ENCODE data around the gene CPPED1. TPM values are rescaled to one million over a fixed set of nuclear protein-coding genes. Genes with fewer than 3 reads are reported as not detected.

CPPED1 gene
- 3.4 TPM in 2 replicates for total RNA-seq

DNA sequence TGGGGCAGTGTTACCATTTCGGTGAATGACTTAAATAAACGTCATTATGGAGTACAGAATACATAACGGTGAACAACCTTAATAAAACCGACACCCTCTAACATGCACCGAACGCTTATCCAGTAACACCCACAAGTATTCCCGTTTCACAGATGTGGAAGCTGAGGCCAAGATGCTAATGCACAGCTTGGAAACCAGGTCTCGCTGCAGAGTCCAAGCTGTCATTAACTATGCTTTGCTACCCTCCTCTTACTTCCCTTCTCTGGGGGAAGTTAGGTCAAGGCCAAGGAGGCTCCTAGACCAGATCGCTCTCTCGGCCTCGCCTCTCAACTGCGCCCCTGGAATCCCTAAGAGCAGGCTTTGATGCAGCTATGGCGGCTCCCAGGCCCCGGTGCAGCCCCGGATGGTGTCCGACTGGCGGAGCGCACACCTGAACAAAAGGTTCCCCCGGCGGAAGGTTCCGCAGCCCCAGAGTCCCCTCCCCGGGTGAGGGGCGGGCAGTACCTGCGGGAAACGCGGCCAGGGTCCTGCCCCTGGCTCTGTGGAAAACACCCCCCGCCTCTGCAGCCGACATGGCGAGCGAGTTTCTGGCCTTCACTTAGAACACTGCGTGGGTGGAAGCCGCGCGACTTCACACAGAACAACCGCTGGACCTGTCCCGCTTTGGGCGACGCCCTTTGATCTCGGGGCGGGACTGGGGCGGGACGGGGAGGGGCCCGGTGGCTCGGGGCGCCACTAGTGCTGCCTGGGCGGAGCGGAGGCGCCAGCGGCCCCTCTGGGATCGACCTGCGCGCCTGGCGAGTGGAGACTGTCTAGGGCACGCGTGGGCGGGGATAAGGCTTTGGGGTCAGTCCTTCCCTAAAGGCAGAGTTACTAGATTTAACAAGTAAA lies at the start of gene CPPED1:
Gene CPPED1 (minus strand): TSS at position 685 of the 891 bp plus-strand sequence. CDS start 111 bp downstream, at position 574.

Other genes starting within 250 kb of the CPPED1 start
- gene SHISA9, start 97.7 kb upstream of the CPPED1 start, total RNA-seq, result not detected in 2 replicates

Data from bronchus fibroblast of lung (primary cell).